Neural progenitor cell (in vitro differentiated cells): ENCODE data around the gene SALL1. TPM values are rescaled to one million over a fixed set of nuclear protein-coding genes. Genes with fewer than 3 reads are reported as not detected.

Experiments used
- DNase-seq: peaks from one replicate; pipeline ENCODE4 v3.0.0-alpha.2; 2016; ENCODE audit warnings: low spot score
- H2AFZ ChIP-seq: fragments of 200-600 bp; sonication (generic); replicated peaks from 2 replicates; pipeline ENCODE4 v1.6.1; 2016; ENCODE audit warnings: antibody characterized with exemption
- H3F3A ChIP-seq: fragments of 200-600 bp; sonication (generic); 2 replicates; pipeline ENCODE4 v1.6.1; 2016; ENCODE audit warnings: antibody characterized with exemption, low read depth
- H3K27ac ChIP-seq: fragments of 200-600 bp; sonication (generic); 2 replicates; pipeline ENCODE4 v1.5.1; 2016; ENCODE audit warnings: mild to moderate bottlenecking
- H3K27me3 ChIP-seq: fragments of 200-600 bp; sonication (generic); 2 replicates; pipeline ENCODE4 v1.6.1; 2016; ENCODE audit warnings: mild to moderate bottlenecking, moderate library complexity
- H3K36me3 ChIP-seq: fragments of 200-600 bp; sonication (generic); 2 replicates; pipeline ENCODE4 v1.5.1; 2016
- H3K4me1 ChIP-seq: fragments of 200-600 bp; sonication (generic); 2 replicates; pipeline ENCODE4 v1.6.1; 2016; ENCODE audit warnings: mixed run types
- H3K4me2 ChIP-seq: fragments of 200-600 bp; sonication (generic); 2 replicates; pipeline ENCODE4 v1.6.1; 2016
- H3K4me3 ChIP-seq: fragments of 200-600 bp; sonication (generic); 2 replicates; pipeline ENCODE4 v1.5.1; 2016
- H3K79me2 ChIP-seq: fragments of 200-600 bp; sonication (generic); 2 replicates; pipeline ENCODE4 v1.6.1; 2016; ENCODE audit warnings: low read depth
- H3K9ac ChIP-seq: fragments of 200-600 bp; sonication (generic); 2 replicates; pipeline ENCODE4 v1.6.1; 2016
- H3K9me3 ChIP-seq: fragments of 200-600 bp; sonication (generic); 2 replicates; pipeline ENCODE4 v1.5.1; 2016; ENCODE audit warnings: low read depth
- H4K20me1 ChIP-seq: fragments of 200-600 bp; sonication (generic); 2 replicates; pipeline ENCODE4 v1.6.1; 2016; ENCODE audit warnings: low read depth
- H3K27ac Mint-ChIP-seq: 3 replicates; pipeline ENCODE4 v1.8.0; 2021; ENCODE audit warnings: mixed read lengths
- H3K27me3 Mint-ChIP-seq: 2 replicates; pipeline ENCODE4 v1.8.0; 2022; ENCODE audit warnings: low read depth, mild to moderate bottlenecking, inconsistent platforms, moderate library complexity, mixed read lengths; ENCODE audit not compliant: insufficient read depth
- H3K36me3 Mint-ChIP-seq: 3 replicates; pipeline ENCODE4 v1.8.0; 2021; ENCODE audit warnings: mixed read lengths
- H3K4me1 Mint-ChIP-seq: 3 replicates; pipeline ENCODE4 v1.8.0; 2021; ENCODE audit warnings: mixed read lengths
- H3K4me3 Mint-ChIP-seq: 3 replicates; pipeline ENCODE4 v1.8.0; 2021; ENCODE audit warnings: mild to moderate bottlenecking, moderate library complexity, mixed read lengths
- H3K9me3 Mint-ChIP-seq: 3 replicates; pipeline ENCODE4 v1.8.0; 2020; ENCODE audit warnings: mixed read lengths
- CTCF ChIP-seq: fragments of 200-600 bp; sonication (generic); IDR thresholded peaks from 2 replicates; pipeline ENCODE4 v1.5.1; 2017; ENCODE audit warnings: antibody characterized with exemption, mild to moderate bottlenecking
- EZH2 ChIP-seq: fragments of 200-600 bp; sonication (generic); IDR thresholded peaks from 2 replicates; pipeline ENCODE4 v1.6.1; 2017; ENCODE audit warnings: antibody characterized with exemption, mild to moderate bottlenecking, moderate library complexity
- EZH2phosphoT487 ChIP-seq: fragments of 200-600 bp; sonication (generic); IDR thresholded peaks from 2 replicates; pipeline ENCODE4 v1.6.1; 2017; ENCODE audit warnings: antibody characterized with exemption
- total RNA-seq: library from RNA; depleted of rRNA; stranded (reverse); fragments of >200 nt; gene quantifications from 2 replicates; pipeline ENCODE4 v1.2.3, GENCODE V29; 2015; ENCODE audit warnings: low replicate concordance

SALL1 gene
- total RNA-seq, 1 donor from 2014 or later = 50.3 TPM

GRCh38 chr16:51107742-51108141, 43.3 kb downstream of the SALL1 start:
- Mint-ChIP-seq H3K9me3 (no peaks in the 10 kb centered on the region), H3K27ac (no peak overlapping the region), H3K27me3 (peaks cover 12% of the 10 kb centered on the region), H3K4me3 (no peak overlapping the region), H3K36me3 (no peaks in the 10 kb centered on the region), H3K4me1 (peaks cover 26% of the 10 kb centered on the region)
- Histone ChIP-seq H3K9ac (no peak overlapping the region), H2AFZ (no peak overlapping the region), H3K4me3 (no peak overlapping the region), H4K20me1 (no peaks in the 10 kb centered on the region), H3K4me1 (peaks cover 7% of the 10 kb centered on the region), H3F3A (peaks cover 8% of the 10 kb centered on the region), H3K27ac (no peak overlapping the region), H3K4me2 (no peak overlapping the region), H3K79me2 (no peaks in the 10 kb centered on the region), H3K36me3 (no peaks in the 10 kb centered on the region), H3K9me3 (no peaks in the 10 kb centered on the region), H3K27me3 (peaks cover 25% of the 10 kb centered on the region)
- DNase-seq = no peak
- no peak for TF ChIP-seq EZH2
- no peak for TF ChIP-seq EZH2phosphoT487
- no peak for TF ChIP-seq CTCF

GRCh38 chr16:51106535-51106934, 44.5 kb downstream of the SALL1 start:
- no peak overlapping the region for H3K4me3 ChIP-seq
- peaks cover 14% of the 10 kb centered on the region for H3K4me1 Mint-ChIP-seq
- no peaks in the 10 kb centered on the region for H4K20me1 ChIP-seq
- no peaks in the 10 kb centered on the region for H3K79me2 ChIP-seq
- no peak overlapping the region for H2AFZ ChIP-seq
- H3K27me3 ChIP-seq = peaks cover 13% of the 10 kb centered on the region
- no peak overlapping the region for H3K27ac ChIP-seq
- peaks cover 12% of the 10 kb centered on the region for H3K27me3 Mint-ChIP-seq
- DNase-seq = no peak
- H3K27ac Mint-ChIP-seq = no peak overlapping the region
- H3K36me3 ChIP-seq = no peaks in the 10 kb centered on the region
- no peak overlapping the region for H3K9ac ChIP-seq
- H3K36me3 Mint-ChIP-seq = no peaks in the 10 kb centered on the region
- H3K4me3 Mint-ChIP-seq = no peak overlapping the region
- H3K9me3 Mint-ChIP-seq = no peaks in the 10 kb centered on the region
- no peaks in the 10 kb centered on the region for H3K4me1 ChIP-seq
- TF ChIP-seq EZH2phosphoT487 = no peak
- TF ChIP-seq EZH2 = no peak
- no peak for TF ChIP-seq CTCF
- no peak overlapping the region for H3K4me2 ChIP-seq
- H3F3A ChIP-seq = peaks cover 4% of the 10 kb centered on the region
- no peaks in the 10 kb centered on the region for H3K9me3 ChIP-seq

- TF ChIP-seq EZH2phosphoT487 = no peak
- TF ChIP-seq EZH2 = no peak
- no peak for TF ChIP-seq CTCF
- no peak overlapping the region for H3K4me3 Mint-ChIP-seq
- Histone ChIP-seq H3K4me1 (no peaks in the 10 kb centered on the region), H3K4me2 (no peak overlapping the region), H3K36me3 (no peaks in the 10 kb centered on the region), H3K27ac (no peak overlapping the region), H3K9ac (no peak overlapping the region), H3K27me3 (no peaks in the 10 kb centered on the region), H3F3A (no peaks in the 10 kb centered on the region), H3K4me3 (no peak overlapping the region), H3K79me2 (no peaks in the 10 kb centered on the region), H2AFZ (no peak overlapping the region), H4K20me1 (no peaks in the 10 kb centered on the region), H3K9me3 (no peaks in the 10 kb centered on the region)
- H3K27me3 Mint-ChIP-seq = peaks cover 11% of the 10 kb centered on the region
- H3K36me3 Mint-ChIP-seq = no peaks in the 10 kb centered on the region
- no peaks in the 10 kb centered on the region for H3K4me1 Mint-ChIP-seq
- H3K27ac Mint-ChIP-seq = no peak overlapping the region
- DNase-seq = no peak
- H3K9me3 Mint-ChIP-seq = peaks cover 2% of the 10 kb centered on the region
Measured at GRCh38 chr16:51103590-51103989, 47.5 kb downstream of the SALL1 start.
